Heart left ventricle (tissue), 13 donors: Measurements from ENCODE around the gene HERC6.
"Not testable (repeated sequence)": the region's sequence is repeated elsewhere in the genome, so short reads cannot be mapped to it uniquely, and the experiment has no call there.

ENCODE experiments used
- POLR2A ChIP-seq, 2 donors: fragments of 450-650 bp; IDR thresholded peaks; one replicate each; pipeline ENCODE4 v1.6.1; 2017; ENCODE audit warnings: antibody characterized with exemption in 2 of 2, mild to moderate bottlenecking in 2 of 2, moderate library complexity in 2 of 2
- TF ChIP-seq, protein P1 (sequence below), 12 donors: fragments of 200-600 bp; sonication (generic) in 4 of 12; IDR thresholded peaks; one replicate each; pipeline versions ENCODE4 v1.5.0 to v1.8.0; 2018 to 2022; ENCODE audit warnings: antibody characterized with exemption in 12 of 12, mild to moderate bottlenecking in 5 of 12
- donor health status: ischemic (EF 13 %, LVEDD 7.1; RV severe dilation, severe dysfunction).
- donor health status: DM: no; HTN: yes; CAD: no.
- donor health status: DM: no; HTN: no; CAD: no.
- donor health status: ischemic (EF 25% LVEDD 6.9; RV normal size, moderate dysfunction).
- donor health status: ischemic (EF 25% LVEDD 5.7; RV mildly dilated, moderate dysfunction).
- donor health status: ischemic (EF 35%, LVEDD 5.7; RV mildly dilated, moderate dysfunction).
- donor health status: nonischemic (EF 11% LVEDD 7.7; RV severe dilation, severe dysfunction).
- donor health status: DM: yes; HTN: yes; CAD: no.
- donor health status: PGD.
- donor health status: ischemic (EF 29% LVEDD 5.4; RV normal size, mild dysfunction).
- donor health status: nonischemic (EF 23%, LVEDD 6.1; RV moderate dilation, normal function).

DNA sequence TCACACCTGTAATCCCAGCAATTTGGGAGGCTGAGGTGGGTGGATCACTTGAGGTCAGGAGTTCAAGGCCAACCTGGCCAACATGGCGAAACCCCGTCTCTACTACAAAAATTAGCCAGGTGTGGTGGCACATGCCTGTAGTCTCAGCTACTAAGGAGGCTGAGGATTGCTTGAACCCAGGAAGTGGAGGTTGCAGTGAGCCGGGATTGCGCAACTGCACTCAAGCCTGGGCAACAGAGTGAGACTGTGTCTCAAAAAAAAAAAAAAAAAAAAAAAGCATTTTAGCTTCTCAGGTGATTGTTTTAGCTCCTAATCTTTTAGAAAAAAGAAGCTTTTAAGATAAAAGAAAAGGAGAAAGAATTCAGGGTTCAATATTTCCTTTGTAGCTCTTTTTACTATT, 59.2 kb downstream of the HERC6 start:
- TF ChIP-seq, protein P1, sequence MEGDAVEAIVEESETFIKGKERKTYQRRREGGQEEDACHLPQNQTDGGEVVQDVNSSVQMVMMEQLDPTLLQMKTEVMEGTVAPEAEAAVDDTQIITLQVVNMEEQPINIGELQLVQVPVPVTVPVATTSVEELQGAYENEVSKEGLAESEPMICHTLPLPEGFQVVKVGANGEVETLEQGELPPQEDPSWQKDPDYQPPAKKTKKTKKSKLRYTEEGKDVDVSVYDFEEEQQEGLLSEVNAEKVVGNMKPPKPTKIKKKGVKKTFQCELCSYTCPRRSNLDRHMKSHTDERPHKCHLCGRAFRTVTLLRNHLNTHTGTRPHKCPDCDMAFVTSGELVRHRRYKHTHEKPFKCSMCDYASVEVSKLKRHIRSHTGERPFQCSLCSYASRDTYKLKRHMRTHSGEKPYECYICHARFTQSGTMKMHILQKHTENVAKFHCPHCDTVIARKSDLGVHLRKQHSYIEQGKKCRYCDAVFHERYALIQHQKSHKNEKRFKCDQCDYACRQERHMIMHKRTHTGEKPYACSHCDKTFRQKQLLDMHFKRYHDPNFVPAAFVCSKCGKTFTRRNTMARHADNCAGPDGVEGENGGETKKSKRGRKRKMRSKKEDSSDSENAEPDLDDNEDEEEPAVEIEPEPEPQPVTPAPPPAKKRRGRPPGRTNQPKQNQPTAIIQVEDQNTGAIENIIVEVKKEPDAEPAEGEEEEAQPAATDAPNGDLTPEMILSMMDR (IDR thresholded peaks at IDR 0.05), result not testable (repeated sequence)
- TF ChIP-seq POLR2A (IDR thresholded peaks at IDR 0.05), result not testable (repeated sequence)
